GM18526 (cell line): ENCODE measurements around the gene NFAT5.

Experiments
- POLR2A ChIP-seq: IDR thresholded peaks from 3 replicates; pipeline ENCODE4 v1.6.1; 2011; ENCODE audit not compliant: insufficient read length; ENCODE audit errors: extremely low read depth

Gene NFAT5

DNA sequence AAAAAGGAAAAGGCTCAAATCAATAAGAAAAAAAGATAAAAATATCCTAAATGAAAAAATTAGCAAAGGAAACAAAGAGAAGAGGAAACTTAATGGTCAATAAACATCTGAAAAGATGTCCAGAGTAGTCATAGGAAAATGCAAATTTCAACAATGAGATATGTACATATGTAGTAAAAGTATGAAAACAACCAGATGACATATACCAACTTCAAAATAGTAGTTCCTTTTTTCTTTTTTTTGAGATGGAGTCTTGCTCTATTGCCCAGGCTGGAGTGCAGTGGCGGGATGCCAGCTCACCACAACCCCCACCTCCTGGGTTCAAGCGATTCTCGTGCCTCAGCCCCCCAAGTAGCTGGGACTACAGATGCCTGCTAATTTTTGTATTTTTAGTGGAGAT is 21.7 kb upstream of the NFAT5 start:
- no peak for TF ChIP-seq POLR2A

DNA sequence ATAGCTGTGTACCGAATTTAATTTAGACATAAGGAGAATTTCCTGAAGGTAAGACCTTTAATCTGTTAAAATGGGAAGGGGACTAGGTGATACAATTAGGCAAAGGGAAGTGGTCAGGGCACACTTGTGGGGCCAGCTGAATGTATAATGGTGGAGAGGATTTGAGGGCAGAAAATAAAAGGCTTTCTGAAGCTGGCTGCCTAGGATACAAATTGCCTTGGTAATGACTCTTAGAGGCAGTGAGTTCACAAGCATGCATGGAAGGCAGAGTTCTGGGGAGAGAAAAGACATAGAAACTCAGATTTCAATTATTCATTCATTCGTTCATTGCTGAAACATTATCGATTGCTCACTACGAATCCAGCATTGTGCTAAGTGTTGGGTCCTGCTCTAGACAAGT is 12.4 kb upstream of the NFAT5 start:
- no peak for TF ChIP-seq POLR2A

DNA sequence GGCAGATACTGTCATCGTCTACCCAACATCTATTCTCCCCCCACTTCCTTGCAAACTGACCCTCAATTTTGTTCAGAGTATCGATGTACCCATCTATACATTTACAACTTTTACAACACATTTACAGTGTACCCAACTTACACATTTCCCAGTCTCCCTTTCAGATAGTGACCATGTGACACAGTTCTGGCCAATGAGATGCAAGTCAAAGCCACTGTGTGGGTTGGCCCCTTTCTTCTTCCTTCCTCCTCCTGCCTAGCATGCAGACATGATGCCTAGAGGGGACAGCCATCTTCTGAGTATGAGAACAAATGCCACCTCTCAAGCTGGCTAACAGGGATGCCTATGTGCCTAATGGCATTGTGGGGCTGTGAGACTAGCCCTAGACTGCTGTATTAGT is 11.3 kb upstream of the NFAT5 start:
- no peak for TF ChIP-seq POLR2A

DNA sequence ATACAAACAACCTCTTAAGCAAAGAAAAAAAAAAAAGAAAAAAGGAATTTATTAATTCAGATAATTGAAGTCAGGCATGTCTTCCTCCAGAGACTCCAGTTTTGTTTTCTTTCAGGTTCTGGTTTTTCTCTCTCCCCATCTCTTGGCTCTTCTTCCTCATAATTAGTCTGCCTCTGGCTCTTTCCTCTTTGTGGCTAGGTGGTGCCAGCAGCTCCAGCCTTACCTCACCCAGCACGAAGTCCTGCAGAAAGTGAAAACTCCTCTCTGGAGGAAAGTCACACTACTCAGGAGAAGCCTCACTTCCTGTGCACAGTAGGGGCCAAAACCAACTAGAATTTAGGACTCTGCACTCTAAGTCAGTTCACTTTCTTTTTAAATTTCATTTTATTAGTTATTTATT is 10.3 kb upstream of the NFAT5 start:
- no peak for TF ChIP-seq POLR2A

DNA sequence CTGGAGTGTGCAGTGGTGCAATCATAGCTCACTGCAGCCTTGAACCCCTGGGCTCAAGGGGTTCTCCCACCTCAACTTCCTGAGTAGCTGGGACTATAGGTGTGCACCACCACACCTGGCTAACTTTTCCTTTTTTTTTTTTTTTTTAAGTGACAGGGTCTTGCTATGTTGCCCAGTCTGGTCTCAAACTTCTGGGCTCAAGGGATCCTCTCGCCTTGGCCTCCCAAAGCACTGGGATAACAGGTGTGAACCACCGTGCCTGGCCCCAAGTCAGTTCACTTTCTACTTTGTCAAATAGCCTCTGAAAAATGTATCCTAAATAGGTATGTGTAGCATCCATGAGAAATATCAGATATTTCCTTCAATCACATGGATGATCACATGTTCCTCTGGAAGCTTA is 9.9 kb upstream of the NFAT5 start:
- TF ChIP-seq POLR2A, result no peak

DNA sequence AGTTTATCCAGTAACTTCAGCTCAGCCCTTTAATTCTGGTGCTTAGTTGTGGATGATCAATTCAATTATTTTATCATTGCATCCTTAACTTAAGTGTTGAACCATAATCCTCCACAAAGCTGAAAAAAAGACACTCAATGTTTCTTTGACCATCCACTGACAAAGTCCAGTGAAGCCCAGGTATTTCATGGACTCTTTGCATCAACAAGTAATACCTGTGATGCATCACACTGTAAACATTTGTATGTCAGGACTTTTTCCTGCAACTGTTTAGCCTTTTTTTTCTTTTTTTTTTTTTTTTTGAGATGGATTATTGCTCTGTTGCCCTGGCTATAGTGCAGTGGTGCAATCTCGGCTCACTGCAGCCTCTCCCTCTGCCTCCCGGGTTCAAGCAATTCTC is 6.6 kb upstream of the NFAT5 start:
- TF ChIP-seq POLR2A, result no peak

DNA sequence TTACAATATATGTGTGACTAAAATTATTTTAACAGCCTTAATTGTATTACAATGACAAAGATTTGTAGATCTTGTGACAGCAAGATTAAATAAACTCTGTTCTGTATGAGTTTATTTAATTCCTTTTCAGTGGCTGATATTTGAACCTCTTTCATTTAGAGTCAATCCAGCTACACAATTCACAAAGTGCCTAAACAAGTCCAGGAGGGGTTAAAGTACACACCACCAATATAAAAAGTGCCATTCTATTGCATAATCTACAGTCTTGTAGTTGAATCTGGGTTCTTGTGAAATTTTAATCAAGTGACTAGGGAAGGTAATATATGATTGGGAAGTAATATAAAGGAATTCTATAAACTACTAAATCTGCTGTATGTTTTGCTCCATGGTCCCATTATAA is 3.9 kb upstream of the NFAT5 start:
- no peak for TF ChIP-seq POLR2A

DNA sequence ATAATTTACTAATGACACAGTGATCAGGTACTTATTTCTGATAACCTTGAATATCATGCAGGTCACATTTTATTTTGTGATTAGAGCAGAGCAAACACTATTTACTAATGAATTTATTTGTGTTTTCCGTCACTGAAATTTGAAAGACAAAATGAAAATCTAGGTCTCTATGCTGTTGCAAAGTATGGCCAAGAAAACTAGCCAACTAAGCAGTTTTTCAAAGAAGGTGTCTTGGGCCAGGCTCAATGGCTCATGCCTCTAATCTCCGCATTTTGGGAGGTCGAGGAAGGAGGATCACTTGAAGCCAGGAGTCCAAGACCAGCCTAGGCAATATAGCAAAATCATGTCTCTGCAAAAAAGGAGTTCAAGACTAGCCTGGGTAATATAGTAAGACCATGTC is 3.0 kb upstream of the NFAT5 start:
- no peak for TF ChIP-seq POLR2A

DNA sequence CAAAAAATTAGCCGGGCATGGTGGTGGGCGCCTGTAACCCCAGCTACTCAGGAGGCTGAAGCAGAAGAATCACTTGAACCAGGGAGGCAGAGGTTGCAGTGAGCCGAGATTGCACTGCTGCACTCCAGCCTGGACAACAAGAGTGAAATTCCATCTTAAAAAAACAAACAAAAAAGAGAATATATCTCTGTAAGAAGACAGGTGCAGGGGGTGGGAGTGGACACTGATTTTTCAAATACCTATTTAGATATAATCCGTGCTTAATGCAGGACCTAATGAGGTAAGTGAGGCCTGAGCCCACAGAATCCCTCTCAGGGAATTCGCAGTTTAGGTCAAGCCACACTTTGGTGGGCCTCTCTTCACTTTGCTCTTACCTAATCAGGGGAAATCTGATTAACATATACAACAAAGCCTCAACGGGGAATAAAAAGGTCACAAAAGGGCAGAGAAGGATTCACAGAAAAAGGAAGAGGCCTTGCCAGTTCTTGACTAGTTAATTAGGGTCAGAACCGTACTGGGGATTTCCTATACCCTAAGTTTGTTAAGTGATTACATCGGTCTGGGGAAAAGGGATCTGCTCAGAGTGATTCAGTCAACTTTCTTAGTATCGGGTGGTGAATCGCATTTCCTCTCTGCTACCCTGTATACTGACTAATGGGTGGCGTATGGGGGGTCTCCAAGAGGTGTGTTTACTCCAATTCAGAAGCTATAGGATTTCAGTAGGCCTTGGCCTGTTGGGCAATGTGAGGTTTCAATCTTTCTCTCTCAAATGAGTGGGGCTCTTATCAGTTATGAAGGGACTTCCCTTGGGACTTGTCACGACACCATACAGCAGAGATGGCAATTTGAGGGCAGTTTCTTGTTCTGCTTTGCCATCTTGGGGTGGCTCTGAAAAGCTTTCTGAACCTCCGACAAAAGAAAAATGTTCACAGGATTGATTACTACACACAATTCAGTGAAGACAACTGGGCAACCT is 1.9 kb upstream of the NFAT5 start:
- TF ChIP-seq POLR2A, result peak; percentile 19

DNA sequence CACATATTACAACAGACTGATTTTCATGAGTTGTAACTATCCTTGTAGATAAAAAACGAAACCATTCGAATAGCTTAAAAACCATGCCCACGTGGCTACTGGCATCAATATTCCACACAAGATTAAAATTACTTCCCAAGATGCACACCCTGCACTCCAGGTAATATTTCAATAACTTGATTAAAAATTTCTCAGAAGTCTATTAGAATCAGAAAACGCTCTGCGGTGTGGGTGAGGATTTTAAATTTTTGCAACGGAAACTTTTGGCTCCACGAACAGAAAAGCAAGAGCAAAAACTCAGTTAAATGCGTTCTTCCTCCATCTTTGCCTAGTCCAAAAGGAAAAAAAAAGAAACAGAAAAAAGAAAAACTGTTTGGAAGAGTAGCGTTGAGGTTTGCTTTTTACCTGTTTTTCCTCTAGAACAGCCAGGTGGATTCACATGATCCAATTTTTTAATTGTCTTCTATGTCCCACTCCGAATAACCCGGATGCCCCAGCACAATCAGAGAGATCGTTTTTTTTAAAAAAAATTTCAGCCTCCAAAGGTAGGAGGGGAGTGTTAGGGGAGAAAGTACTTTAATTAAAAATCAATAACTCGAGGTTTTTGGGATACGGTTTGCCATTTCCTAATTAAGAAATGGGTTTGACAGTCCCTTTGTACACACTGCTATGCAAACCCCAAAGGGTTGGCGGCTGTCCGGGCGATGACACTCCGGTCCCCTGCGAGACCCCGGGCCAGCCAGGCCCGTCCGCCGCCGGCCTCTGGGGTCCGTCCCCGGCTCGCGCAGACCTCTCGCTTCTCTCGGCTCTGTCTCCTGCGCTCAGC is 708 bp upstream of the NFAT5 start:
- TF ChIP-seq POLR2A, result no peak

DNA sequence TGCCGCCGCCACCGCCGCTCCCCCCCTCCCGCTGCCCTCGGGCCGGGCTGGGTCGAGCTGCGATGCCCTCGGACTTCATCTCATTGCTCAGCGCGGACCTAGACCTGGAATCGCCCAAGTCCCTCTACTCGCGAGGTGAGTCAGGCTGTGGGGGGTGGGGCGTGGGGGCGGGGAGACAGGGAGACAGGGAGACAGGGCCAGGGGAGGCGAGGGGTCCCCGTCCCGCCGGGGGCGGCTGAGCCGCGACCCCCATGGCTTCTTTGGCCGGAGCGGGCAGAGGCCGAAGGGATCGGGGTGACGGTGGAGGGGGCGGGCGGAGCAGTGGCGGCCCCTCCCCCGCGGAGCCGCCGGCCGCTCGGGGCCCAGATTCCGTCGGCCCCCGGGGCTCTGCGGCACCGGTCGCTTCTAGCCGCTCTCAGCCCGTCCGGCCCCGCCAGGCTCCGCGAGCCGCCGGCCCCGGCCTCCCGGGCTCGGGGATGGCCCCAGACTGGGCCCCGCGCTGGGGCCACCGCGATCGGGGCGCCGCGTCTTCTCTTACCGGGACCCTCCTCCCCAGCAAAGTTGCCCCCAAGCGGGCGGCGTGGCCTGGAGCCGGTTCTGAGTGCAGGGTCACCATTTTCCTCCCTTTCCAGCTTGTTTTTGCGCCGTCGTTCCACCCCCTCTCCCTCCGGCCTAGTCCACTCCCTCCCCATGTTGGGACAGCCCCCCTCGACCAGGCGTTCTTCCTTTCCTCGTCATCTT is 644 bp downstream of the NFAT5 start:
- TF ChIP-seq POLR2A, result no peak

DNA sequence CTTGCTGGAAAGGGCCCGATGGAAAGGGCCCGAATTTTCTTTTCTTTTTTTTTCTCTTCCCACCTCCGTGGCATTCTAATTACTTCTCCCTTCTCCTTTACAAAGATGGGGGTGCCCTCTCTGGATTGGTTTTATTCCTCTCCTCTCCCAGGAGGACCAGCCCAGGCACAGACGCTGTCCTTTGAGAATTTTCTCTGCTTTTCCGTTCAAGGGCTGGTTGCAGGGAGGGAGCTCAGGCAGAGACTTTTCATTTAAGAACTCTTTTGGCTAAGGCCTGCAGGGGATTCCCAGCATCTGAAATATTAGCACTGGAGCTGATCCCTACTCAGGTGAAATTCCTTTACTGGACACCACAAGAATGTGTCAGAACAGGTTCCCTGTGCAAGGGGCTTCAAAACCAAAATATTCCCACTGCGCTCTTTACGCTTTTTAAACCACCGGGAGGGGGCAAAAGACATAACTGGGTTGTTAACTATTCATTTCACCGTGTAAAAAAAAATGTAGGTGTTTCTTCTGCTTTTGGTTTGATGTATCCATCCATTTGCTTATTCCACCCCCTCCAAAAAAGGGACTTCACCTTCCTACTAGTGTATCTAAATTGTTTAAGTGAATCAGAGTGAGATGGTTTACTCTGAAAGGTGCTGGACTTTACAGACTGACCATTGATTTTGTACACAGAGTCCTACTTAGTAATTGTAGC is 1.4 kb downstream of the NFAT5 start:
- no peak for TF ChIP-seq POLR2A

DNA sequence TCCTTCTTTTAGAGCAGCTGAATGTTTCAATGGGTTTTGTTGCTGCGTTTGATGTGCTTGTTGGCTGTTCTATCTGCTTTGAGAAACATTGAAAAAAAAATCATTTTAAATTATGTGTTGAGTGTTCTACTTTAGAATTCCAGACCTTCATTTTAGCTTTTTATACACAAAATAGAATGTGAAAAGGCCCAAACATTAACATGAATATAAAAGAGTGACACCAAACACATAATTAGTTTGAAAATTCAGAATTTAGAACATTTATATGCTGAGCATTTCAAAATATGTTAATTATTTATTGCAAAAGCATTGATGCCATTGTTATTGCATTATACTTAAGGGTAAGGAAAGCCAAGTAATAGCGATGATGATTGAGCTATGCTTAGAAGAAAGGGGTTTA is 2.9 kb downstream of the NFAT5 start:
- no peak for TF ChIP-seq POLR2A

DNA sequence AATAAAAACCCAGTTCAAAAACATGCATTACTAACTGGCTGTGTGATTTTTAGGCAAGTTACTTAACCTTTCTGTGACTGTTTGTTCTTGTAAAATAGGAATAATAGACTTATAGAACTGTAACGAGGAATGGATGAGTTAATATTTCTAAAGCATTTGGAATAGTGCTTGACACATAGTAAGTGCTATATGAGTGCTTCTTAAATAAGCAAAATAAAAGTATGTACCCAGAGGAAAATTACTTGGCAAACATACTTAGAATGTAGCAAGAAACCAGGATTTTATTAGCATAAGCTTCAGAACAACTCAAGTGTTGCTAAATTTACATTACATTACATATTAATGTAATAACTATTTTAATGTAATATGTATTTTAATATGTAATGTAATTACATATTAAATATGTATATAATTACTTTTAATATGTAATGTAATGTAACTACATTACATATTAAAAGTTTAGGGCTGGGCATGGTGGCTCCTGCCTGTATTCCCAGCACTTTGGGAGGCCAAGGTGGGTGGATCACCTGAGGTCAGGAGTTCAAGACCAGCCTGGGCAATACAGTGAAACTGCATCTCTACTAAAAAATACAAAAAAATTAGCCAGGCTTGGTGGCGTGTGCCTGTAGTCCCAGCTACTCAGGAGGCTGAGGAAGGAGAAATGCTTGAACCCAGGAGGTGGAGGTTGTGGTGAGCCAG is 14.2 kb downstream of the NFAT5 start:
- TF ChIP-seq POLR2A, result no peak
